Stimulated activated CD4-positive, alpha-beta T cell treated with anti-CD3 and anti-CD28 coated beads, Interleukin-2, amount 100 ng/mL, for 4 hours (primary cell): ENCODE measurements around the gene IDUA.
"Not testable (repeated sequence)": the region's sequence is repeated elsewhere in the genome, so short reads cannot be mapped to it uniquely, and the experiment has no call there.

Source experiments
- DNase-seq: peaks from one replicate; pipeline ENCODE4 v3.0.0-alpha.2; 2020; ENCODE audit warnings: low read depth

IDUA gene

DNA sequence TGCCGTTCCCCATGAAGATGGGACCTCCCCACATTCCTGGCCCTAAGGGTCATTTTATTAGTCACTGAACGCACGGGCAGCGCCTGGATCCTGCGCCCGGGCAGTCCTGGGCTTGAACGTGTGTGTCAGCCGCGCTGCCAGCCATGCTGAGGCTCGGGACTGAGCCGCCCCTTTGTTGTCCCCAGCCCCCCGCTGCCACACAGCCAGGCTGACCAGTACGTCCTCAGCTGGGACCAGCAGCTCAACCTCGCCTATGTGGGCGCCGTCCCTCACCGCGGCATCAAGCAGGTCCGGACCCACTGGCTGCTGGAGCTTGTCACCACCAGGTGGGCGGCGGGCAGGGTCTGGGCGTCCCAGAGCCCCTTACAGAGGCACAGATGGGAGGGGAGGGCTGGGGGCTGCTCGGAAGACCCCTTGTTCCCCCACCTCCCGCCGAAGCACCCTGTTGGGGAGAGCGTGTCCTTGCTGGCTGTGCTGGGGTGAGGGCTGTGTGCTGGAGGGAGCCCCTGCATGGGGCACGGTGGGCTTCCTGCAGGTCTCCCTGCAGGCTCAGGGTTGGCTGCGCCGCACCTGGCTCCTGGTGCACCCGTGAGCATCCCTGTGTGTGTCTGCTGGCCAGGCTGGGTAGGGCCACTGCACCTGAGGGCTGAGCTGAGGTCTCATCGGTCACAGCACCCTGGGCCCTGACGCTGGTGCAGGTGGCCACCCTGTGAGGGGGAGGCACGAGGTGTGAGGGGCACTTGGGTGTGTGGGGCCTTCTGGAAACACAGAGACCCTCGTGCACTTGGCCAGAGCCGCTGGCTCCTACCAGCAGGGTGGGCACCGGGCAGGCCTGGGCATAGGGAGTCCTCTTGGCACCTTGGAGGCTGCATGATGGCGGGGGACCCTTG, 1.0 kb downstream of the IDUA start:
- no peak for DNase-seq

DNA sequence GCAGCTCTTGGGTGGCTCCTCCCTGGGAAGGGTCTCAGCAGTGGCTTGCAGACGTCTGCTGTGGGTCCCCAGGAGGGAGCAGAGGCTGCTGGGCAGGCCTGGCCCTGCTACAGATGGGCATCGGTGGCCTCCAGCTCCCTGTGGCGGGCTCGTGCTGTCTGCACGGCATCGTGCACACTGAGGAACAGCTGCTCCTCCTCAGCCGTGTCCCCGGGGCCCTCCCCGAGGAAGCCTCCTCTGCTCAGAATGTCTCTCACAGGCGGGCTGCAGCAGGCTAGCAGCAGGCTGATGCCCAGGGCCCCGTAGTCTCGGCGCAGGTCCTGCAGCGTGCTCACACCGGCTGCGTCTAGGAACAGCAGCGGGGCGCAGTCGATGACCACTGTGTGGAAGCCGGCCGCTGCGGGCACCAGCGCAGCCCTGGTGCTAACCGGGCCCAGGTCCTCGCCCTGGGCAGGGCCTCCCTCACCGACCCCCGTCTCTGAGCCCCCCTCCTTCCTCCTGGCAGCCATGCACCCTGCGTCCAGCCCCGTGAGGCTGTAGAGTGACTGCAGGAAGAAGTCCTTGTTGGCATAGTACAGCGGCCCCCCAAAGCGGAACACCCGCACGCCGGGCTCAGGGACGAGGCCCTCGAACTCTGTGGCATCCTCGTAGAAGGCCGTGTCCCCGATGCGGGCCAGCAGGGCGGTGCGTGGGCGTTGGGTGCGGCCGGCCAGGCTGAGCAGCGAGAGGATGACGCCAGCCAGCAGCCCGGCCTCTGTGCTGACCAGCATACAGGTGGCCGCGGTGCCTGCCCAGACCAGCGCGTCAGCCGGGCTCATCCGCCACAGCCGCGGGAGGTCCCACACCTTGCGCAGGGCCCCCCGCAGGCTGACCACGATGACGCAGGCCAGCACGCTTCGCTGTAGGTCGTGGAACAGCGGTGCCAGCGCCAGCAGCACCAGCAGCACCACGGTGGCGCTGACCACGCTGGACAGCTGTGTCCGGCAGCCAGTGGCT, 2.2 kb downstream of the IDUA start:
- DNase-seq: no peak

DNA sequence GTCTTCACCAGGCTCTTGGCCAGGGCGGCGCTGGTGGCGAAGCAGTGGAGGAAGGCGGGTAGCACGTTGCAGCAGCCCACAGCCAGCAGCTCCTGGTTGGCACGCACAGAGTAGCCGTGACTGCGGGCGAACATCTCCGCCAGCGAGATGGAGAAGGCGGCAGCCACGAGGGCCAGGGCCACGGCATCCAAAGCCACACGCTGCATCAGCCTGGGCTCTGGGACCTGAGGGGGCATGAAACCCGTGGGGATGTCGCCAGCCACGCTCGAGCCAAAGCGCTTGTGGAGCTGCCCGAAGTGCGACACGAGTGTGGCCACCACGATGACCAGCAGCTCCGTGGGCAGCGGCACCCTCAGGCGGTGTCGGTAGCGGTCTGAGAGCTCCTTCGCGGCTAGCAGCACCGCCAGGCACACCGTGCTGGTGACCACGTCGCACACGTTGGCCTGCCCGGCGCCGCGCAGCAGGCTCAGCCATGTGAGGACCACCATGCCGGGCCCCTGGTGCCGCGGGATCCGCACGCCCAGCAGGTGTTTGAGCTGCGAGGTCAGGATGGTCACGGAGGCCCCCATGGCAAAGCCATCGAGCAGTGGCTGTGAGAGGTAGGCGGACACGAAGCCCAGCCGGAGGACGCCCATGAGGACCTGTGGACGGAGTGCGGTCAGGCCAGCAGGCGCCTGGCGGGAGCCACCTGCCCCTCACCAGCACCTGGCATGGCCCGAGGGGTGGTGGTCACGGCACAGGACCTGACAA, 3.1 kb downstream of the IDUA start:
- DNase-seq: no peak

DNA sequence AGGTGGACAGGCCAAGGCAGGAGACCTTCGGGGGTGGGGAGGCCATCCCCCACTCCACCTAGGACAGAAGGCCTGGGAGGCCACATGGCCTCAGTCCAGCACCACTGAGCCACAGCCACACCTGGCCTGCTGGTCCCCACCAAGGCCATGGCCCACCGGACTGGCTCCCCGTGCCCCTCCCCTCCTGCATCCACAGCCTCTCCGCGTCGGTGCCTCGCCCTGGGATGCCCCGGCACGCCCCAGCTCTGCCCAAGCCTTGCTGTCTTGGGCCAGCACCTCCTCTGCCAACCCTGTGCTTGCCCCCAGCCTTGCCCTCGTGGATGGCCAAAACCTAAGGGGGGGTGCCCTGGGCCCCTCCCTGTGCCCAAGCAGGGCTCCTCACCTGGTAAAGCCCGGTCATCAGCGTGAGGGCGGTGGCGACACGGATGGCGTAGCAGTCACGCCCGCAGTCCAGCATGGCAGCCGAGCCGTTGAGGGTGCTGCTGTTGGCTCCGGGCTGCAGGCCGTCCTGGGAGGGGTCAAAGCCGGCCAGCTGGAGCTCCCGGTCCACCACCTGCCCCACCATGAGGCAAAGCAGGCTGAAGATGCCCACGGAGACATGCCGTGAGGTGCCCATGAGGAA, 4.0 kb downstream of the IDUA start:
- DNase-seq: no peak

DNA sequence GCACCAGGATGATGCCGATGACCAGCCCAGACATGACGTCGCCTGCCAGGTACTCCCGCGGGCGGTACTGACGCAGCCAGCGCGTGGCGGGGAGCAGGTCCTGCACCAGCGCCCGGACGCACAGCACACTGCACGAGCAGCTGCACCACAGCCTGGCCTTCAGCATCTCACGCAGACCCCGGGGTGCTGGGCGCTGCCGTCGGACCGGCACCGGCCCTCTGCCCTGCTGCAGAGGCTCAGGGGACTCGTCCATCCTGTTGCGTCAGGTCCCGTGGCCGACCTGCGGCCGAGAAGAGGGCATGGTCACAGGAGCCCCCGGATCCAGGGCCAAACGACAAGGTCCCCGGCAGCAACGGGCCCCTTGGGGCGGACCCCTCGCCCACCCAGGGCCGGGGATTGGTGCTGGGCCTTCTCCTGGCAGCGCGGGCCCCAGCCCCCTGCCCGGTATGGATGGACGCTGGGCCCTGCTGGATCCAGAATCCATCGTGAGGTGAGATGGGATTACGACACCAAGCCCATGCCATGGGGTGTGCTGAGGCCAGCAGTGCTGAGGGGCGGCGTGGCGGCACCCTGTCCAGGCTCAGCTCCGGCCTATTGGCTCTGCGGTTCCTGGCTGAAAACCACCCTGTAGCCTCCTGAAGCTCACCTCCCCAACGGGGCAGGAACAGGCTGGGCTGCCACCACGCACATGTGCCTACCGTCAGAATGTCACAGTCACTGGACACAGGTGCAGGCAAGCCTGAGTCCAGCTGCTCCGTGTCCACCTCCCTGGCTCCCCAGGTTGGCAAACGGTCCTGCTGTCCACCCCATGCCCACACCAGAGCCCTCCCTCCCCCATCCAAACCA, 4.8 kb downstream of the IDUA start:
- DNase-seq: no peak

DNA sequence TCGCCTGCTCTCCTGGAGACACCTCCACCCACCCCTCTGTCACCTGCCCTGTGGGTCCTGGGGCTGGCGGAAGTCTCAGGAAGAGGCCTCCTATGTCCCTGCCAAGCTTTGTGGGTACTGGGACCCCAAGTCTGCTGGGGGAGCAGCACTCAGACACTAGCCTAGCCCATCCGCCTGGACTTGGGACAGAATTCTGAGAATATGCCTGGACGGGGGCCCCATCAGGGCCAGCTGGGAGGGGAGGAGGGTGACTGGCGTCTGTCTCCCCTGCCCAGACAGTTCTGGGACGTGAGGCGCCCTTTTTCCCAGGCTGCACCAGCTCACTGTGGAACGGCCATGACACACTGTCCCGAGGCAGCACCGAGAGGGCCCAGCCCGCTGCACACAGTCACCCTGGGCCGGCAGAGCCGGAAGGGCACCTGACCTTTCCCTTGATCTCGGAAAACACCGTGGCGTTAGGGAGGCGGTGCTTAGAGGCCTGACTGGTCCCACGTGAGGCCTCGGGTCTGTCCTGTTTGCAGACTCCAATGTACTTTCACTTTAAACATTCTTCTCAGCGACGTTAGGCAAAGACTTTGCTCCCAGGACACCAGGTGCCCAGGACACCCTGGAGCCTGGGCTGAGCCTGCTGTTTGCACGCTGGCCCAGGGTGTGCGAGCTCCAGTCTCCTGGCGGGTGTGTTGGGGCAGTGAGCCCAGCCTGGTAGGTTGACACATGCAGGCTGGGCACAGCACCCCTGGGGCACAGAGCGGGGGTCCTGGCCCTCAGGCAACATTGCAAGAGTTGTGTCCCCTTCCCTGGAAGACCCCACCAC, 5.7 kb downstream of the IDUA start:
- DNase-seq: no peak

DNA sequence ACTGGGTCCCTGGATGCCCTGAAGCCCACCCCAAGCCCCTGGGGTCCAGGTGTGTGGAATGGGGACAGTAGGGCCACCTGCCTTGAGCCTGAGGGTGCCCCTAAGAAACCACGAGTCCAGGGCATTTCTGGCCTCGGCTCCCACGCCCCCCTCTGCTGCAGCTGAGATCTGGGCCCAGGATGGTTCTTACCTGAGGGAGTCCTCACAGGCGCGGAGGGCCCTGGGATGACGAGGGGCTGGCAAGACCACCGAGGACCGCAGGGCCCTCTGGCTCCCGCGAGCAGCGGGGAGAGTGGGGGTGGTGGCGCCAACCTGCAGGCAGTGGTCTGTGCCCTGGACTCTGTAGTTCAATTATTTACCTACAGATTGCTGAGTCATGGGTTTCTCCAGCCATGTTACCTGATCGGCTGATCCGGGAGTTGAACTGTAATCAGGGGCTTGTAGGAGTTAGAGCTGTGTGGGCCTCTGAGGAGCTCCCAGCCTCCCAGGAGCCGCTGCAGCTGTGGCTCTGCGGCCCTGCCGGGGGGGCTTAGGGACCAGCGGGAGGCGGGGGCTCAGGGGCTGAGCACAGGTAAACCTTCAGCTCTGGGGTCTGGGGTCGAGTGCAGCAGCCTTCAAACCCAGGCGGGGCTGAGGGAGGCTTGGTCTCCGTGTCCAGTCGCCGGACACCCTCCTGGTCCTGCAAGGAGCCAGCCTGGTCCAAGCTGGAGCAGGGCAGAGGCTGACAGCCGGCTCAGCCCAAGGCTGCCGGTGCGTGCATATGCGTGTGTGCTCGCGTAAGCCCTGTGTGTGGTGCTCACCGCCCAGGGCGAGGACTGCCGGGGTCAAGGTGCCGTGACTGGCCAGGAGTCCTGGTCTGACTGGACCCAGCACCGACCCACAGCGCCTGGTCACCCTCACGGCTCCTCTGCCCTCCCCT, 6.5 kb downstream of the IDUA start, which contains the start of gene SLC26A1:
Gene SLC26A1, minus strand, starts transcription at position 294 of the 919 bp plus-strand sequence. CDS start 1,701 bp downstream, outside the sequence.
- DNase-seq: no peak

DNA sequence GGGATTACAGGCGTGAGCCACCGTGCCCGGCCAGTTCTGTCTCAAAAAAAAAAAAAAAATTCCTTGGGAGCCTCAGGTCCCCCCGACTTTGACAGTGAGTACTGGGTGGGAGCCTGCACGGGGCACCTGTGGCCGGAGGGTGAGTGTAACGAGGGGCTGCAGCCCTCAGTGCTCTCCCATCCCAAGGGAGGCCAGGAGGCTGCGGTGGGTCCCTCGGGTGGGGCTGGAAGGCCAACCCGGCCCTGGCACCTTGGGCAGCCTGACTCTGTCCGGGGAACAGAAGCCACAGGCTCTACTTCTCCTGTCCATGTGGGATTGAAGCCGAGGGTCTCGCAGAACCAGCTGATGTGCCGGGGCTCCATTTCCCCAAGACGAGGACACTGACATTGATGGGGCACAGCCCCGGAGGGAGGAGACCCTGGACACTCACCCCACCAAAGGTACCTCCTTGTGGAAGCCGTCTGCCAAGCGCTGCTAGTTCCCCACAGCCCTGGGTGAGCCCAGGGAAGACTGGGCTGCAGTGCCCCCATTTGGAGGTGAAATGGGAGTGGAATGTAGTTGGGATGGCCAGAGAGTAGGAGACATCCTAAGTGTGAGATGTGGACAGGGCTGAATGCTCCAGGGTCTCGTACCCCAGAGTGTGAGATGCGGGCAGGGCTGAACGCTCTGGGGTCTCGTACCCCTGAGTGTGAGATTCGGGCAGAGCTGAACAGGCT, 8.6 kb downstream of the IDUA start:
- DNase-seq: no peak

DNA sequence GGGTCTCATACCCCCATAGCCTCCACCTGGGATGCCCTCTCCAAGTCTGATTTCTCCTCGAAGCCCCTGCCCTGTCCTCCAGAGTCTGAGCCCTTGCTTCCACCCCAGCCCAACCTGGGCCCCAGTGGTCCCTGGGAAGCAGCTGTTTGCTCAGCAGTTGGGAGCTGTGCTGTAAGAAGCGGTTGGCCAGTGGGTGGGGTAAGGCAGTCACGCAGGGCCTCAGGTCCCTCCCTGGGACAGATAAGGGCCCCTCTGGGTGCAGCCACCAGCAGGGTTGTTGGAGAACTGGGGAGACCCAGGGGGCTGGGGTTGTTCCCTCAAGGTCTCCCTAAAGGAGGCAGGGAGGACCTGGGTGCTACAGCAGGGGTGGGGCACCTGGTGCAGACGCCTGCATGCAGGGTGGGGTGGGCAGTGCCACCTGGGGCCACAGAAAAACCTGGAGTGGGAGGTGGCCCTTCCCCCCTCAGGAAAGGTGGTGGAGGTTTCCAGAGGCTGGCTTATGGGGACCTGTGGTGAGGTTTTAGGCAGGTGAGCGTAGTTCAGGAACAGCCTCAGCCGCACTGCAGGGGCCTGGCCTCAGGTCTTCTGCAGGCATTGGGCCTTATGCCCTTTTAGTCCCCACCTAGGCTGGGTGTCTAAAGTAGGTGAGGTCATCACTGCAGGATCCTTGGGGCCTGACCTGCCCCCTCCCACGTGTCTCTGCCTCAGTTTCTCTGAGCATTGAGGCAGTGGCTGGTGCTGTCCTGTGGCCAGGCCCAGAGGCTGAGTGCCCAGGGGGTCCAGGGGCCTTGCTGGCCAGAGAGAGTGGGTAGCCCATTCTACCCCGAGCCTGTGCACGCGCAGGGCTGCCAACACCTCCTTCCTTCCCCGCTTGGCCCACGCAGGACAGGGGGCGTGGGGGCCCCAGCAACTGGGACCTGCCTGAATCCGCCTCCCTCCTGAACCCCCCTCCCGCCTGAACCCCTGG, 9.5 kb downstream of the IDUA start:
- no peak for DNase-seq

DNA sequence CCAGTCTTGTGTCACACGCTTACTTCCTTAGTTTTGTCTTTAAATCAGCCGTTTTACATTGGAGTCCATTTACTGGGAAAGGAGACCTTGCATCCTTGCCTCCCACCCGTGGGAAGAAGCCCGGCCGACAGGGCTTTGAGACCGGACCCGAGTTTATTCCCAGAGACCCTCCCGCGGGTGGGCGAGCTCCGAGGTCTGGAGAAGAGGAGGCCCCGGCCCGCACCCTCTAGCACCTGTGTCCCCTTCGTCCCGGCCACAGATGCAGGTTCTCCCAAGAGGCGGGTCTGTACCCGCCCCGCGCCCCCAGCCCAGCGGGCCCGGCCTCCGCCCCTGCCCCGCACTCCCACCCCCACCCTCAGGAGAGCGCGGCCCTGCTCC, 10.1 kb downstream of the IDUA start:
- DNase-seq: no peak

DNA sequence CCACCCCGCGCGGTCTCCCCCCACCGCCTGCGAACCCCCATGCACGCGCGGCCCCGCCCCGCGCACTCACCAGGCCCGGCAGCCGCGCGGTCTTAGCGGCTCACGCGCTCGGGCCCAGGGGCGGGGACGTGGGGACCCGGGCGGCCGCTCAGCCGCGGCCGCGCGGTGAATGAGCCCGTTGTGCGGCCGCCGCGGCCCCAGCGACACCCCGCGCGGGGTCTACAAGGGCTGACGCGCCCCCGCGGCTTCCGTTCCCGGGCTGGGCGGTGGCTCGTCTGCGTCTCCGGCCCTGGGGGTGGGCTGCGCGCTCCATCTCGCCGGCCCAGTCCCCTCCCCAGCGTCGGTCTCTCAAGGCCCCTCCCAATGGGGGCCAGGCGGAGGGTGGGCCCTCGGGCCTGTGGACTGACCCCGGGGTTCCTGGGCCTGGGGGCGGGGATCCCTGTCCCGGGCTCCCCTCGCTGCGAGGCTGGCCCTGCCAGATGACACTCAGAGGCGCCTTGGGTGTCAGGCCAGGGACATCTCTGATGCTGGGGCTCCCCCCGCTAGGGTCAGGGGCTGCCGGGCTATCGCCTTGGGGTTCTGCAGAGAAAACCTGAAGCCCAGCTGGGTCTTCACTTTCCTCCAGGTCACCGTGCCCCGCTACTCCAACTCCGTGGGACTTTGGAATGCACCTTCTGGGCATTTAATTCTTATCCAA, 10.7 kb downstream of the IDUA start:
- no peak for DNase-seq

DNA sequence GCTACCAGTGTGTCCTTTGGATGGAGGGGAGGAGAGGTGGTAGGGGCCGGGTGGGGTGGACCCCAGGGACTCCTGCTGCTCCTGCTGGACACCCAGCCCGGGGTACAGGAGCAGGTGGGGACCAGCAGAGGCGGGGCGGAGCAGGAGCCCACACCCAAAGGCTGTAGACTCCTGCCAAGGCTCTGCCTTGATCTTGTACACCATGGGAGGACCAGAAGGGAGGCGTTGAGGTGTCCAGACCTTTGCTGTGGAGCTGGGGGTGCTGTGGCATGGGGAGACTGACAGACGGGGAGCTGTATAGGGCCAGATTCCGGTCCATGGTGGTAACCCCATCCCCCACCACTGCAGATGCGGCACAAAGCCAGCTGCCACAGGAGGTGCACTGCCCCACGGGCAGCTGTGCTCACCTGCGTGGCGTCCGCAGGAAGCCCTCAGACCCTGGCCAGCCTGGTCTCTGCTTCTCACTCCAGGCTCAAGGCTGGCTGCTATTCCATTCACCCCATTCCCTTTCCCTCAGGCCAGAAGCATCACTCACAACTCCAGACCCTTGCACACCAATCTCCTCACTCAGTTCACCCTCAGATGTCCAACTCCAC, 11.3 kb downstream of the IDUA start:
- DNase-seq: no peak

DNA sequence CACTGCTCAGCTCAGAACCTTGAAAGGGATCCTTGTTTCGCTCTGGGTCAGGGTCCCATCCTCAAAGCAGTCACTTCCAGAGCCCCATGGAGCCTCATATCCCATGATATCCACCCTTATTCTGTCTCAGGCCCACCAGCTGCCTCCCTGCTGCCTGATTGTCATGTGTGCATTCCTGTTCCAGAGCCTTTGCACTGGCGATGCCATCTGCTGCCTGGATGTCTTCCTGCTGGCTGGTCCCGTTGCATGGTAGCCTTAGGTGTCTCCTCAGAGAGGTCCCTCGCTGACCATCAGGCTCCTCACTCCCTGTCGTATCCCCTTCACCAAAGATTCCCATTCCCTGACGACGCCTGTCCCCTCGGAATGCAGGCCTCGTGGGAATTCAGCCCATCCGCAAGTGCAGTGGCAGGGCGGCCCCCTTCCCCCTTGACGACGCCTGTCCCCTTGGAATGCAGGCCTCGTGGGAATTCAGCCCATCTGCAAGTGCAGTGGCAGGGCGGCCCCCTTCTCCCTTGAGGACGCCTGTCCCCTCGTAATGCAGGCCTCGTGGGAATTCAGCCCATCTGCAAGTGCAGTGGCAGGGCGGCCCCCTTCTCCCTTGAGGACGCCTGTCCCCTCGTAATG, 12.5 kb downstream of the IDUA start:
- DNase-seq: not testable (repeated sequence)

DNA sequence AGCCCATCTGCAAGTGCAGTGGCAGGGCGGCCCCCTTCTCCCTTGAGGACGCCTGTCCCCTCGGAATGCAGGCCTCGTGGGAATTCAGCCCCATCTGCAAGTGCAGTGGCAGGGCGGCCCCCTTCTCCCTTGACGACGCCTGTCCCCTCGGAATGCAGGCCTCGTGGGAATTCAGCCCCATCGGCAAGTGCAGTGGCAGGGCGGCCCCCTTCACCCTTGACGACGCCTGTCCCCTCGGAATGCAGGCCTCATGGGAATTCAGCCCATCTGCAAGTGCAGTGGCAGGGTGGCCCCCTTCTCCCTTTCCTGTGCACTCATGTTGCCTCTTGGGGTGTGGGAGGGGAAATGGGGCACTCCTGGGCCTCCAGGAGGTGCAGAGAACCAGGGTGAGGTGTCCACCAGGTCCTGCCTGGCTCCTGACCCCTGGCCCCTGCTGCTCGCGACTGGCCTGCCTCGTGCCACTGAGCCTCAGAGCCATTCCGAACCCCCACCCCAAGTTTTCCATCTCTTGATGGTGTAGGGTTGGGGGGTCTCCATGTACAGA, 13.1 kb downstream of the IDUA start:
- no peak for DNase-seq

DNA sequence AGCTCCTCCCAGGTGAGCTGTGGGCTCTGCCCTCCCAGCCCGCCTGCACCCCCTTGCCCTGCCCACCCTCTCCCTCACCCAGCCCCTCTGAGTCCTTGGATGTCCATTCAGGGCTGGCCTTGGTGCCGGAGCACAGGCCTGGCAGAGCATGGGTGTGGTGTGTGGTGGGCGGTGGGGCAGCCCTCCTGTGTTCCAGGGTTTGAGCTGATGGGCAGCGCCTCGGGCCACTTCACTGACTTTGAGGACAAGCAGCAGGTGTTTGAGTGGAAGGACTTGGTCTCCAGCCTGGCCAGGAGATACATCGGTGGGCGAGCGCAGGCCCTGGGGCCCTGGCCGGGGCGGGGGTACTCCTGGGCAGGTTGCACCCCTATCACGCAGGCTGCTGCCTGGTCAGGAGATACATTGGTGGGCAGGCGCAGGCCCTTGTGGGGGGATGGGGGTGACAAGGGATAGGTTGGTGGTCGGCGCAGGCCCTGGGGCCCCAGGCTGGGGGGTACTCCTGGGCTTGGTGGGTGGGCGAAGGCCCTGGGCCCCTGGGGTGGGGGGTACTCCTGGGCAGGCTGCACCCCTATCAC, 13.9 kb downstream of the IDUA start:
- no peak for DNase-seq
